NB4 (cell line): Measurements from ENCODE around the gene TEP1.

Source experiments
- DNase-seq: peaks from one replicate; pipeline ENCODE4 v3.0.0; 2010; ENCODE audit warnings: low read depth
- H3K4me3 ChIP-seq: one replicate; pipeline ENCODE4 v1.5.1; 2011; ENCODE audit warnings: mild to moderate bottlenecking, low read depth, low read length, moderate library complexity
- MAX ChIP-seq: IDR thresholded peaks from 2 replicates; pipeline ENCODE4 v1.6.1; 2011; ENCODE audit warnings: low read depth, low read length
- MYC ChIP-seq: IDR thresholded peaks from 2 replicates; pipeline ENCODE4 v1.6.1; 2011; ENCODE audit warnings: low read depth, low read length
- POLR2A ChIP-seq: IDR thresholded peaks from 2 replicates; pipeline ENCODE4 v1.6.1; 2011; ENCODE audit warnings: mild to moderate bottlenecking; ENCODE audit not compliant: insufficient read length; ENCODE audit errors: extremely low read depth
- TF ChIP-seq, protein P1 (sequence below): IDR thresholded peaks from one replicate; pipeline ENCODE4 v1.5.1; 2012; ENCODE audit warnings: low read depth, low read length

The TEP1 gene

GRCh38 chr14:20400965-20401593 lies 12.2 kb downstream of the TEP1 start:
- DNase-seq: no peak
- H3K4me3 ChIP-seq: no peak overlapping the region
- TF ChIP-seq MAX: no peak
- TF ChIP-seq POLR2A: no peak
- no peak for TF ChIP-seq MYC
- TF ChIP-seq, protein P1, sequence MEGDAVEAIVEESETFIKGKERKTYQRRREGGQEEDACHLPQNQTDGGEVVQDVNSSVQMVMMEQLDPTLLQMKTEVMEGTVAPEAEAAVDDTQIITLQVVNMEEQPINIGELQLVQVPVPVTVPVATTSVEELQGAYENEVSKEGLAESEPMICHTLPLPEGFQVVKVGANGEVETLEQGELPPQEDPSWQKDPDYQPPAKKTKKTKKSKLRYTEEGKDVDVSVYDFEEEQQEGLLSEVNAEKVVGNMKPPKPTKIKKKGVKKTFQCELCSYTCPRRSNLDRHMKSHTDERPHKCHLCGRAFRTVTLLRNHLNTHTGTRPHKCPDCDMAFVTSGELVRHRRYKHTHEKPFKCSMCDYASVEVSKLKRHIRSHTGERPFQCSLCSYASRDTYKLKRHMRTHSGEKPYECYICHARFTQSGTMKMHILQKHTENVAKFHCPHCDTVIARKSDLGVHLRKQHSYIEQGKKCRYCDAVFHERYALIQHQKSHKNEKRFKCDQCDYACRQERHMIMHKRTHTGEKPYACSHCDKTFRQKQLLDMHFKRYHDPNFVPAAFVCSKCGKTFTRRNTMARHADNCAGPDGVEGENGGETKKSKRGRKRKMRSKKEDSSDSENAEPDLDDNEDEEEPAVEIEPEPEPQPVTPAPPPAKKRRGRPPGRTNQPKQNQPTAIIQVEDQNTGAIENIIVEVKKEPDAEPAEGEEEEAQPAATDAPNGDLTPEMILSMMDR: no peak

GRCh38 chr14:20400589-20400964 lies 12.7 kb downstream of the TEP1 start:
- TF ChIP-seq MAX (no peak), MYC (no peak)
- DNase-seq: no peak
- H3K4me3 ChIP-seq: no peak overlapping the region

GRCh38 chr14:20397511-20397910 lies 15.8 kb downstream of the TEP1 start:
- no peak for TF ChIP-seq POLR2A
- TF ChIP-seq MAX: no peak
- TF ChIP-seq MYC: no peak
- TF ChIP-seq, protein P1: no peak
- no peak overlapping the region for H3K4me3 ChIP-seq

DNA sequence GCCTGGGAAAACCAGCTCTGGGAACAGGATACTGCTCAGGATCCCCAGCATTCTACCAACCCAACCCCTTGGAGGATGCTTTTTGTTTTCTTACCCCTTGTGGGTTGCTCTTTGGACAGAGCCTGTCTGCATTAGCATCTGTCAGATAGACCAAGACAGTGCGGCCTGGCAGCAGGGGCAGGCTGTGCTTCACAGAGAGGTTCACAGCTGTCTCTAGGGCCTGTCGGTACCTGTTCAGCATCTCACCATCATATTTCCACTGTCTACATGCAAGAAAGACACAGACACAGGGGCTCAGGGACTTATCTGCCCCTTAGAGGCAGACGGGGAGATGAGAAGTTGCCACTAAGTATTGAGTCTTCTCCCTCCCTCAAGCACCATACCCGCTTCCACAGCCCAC lies 21.8 kb downstream of the TEP1 start:
- no peak overlapping the region for H3K4me3 ChIP-seq
- TF ChIP-seq, protein P1: no peak
- TF ChIP-seq MAX (no peak), MYC (no peak), POLR2A (no peak)
- no peak for DNase-seq

More at GRCh38 chr14:20397511-20397910, 15.8 kb downstream of the TEP1 start:
- no peak for DNase-seq

GRCh38 chr14:20388159-20388558 lies 25.1 kb downstream of the TEP1 start:
- H3K4me3 ChIP-seq: no peak overlapping the region
- no peak for DNase-seq
- no peak for TF ChIP-seq MYC
- TF ChIP-seq, protein P1: no peak
- no peak for TF ChIP-seq MAX

GRCh38 chr14:20387576-20387975 lies 25.7 kb downstream of the TEP1 start:
- DNase-seq: peak; percentile 57
- no peak overlapping the region for H3K4me3 ChIP-seq
- peak; percentile 19; the same call in 1 of the 2 replicates for TF ChIP-seq MAX
- TF ChIP-seq, protein P1: no peak
